OCI-LY1 (cell line): ENCODE data around the gene RXFP4.

ENCODE experiments used
- H2AFZ ChIP-seq: fragments of 200-600 bp; sonication (generic), shearing (Covaris generic); 2 replicates; pipeline ENCODE4 v1.6.0; 2014; ENCODE audit warnings: antibody characterized with exemption, mild to moderate bottlenecking, low read length
- H3F3A ChIP-seq: fragments of 200-600 bp; sonication (generic), shearing (Covaris generic); 2 replicates; pipeline ENCODE4 v1.6.0; 2014; ENCODE audit warnings: mild to moderate bottlenecking, antibody characterized with exemption, low read length, moderate library complexity; ENCODE audit not compliant: insufficient read depth
- H3K27ac ChIP-seq: fragments of 200-600 bp; sonication (generic); 2 replicates; pipeline ENCODE4 v1.5.1; 2014; ENCODE audit warnings: low read length, mixed run types, mild to moderate bottlenecking, low read depth; ENCODE audit not compliant: poor library complexity, severe bottlenecking
- H3K27me3 ChIP-seq: fragments of 200-600 bp; sonication (generic); 2 replicates; pipeline ENCODE4 v1.6.0; 2014; ENCODE audit warnings: antibody characterized with exemption, mild to moderate bottlenecking, low read length, moderate library complexity; ENCODE audit not compliant: insufficient read depth
- H3K36me3 ChIP-seq: fragments of 200-600 bp; sonication (generic); 2 replicates; pipeline ENCODE4 v1.6.1; 2014; ENCODE audit warnings: mild to moderate bottlenecking, antibody characterized with exemption, low read length, moderate library complexity, mixed read lengths; ENCODE audit not compliant: insufficient read depth
- H3K4me1 ChIP-seq: fragments of 200-600 bp; sonication (generic); 2 replicates; pipeline ENCODE4 v1.5.1; 2014; ENCODE audit warnings: mild to moderate bottlenecking, low read length, moderate library complexity; ENCODE audit not compliant: insufficient read depth, severe bottlenecking
- H3K4me2 ChIP-seq: fragments of 200-600 bp; sonication (generic), shearing (Covaris generic); 2 replicates; pipeline ENCODE4 v1.6.1; 2014; ENCODE audit warnings: low read length
- H3K4me3 ChIP-seq: fragments of 200-600 bp; sonication (generic); 2 replicates; pipeline ENCODE4 v1.5.1; 2014; ENCODE audit warnings: low read length, low read depth, mild to moderate bottlenecking, mixed read lengths; ENCODE audit not compliant: poor library complexity, severe bottlenecking
- H3K79me2 ChIP-seq: fragments of 200-600 bp; shearing (Covaris generic); 2 replicates; pipeline ENCODE4 v1.6.1; 2016; ENCODE audit warnings: mixed run types, low read length, mixed read lengths; ENCODE audit not compliant: insufficient read depth
- H3K9ac ChIP-seq: fragments of 200-600 bp; sonication (generic), shearing (Covaris generic); 2 replicates; pipeline ENCODE4 v1.6.1; 2014; ENCODE audit warnings: mild to moderate bottlenecking, low read length, mixed read lengths
- H3K9me2 ChIP-seq: fragments of 200-600 bp; sonication (generic), shearing (Covaris generic); 2 replicates; pipeline ENCODE4 v1.6.1; 2014; ENCODE audit warnings: low read depth, mild to moderate bottlenecking, low read length, mixed read lengths
- H3K9me3 ChIP-seq: fragments of 200-600 bp; shearing (Covaris generic); 2 replicates; pipeline ENCODE4 v1.6.1; 2014; ENCODE audit warnings: low read length, mixed read lengths
- H4K20me1 ChIP-seq: fragments of 200-600 bp; sonication (generic), shearing (Covaris generic); 2 replicates; pipeline ENCODE4 v1.6.0; 2016; ENCODE audit warnings: mild to moderate bottlenecking, low read length; ENCODE audit not compliant: insufficient read depth
- CTCF ChIP-seq: fragments of 200-600 bp; sonication (generic), shearing (Covaris generic); IDR thresholded peaks from 2 replicates; pipeline ENCODE4 v1.5.1; 2017; ENCODE audit warnings: mild to moderate bottlenecking, antibody characterized with exemption, low read length, moderate library complexity, mixed read lengths
- EZH2 ChIP-seq: fragments of 200-600 bp; sonication (generic), shearing (Covaris generic); IDR thresholded peaks from 2 replicates; pipeline ENCODE4 v1.8.0; 2017; ENCODE audit warnings: borderline replicate concordance, mixed run types, mild to moderate bottlenecking, antibody characterized with exemption, low read length, moderate library complexity, mixed read lengths

Gene RXFP4

GRCh38 chr1:155951753-155952504, 10.5 kb downstream of the RXFP4 start:
- Histone ChIP-seq H3K4me3 (no peak overlapping the region), H3K4me1 (peaks cover 18% of the 10 kb centered on the region), H3F3A (no peaks in the 10 kb centered on the region), H3K36me3 (peaks cover 95% of the 10 kb centered on the region), H3K79me2 (no peaks in the 10 kb centered on the region), H3K27me3 (no peaks in the 10 kb centered on the region), H4K20me1 (no peaks in the 10 kb centered on the region), H3K9me2 (no peaks in the 10 kb centered on the region), H2AFZ (no peak overlapping the region), H3K9me3 (no peaks in the 10 kb centered on the region), H3K4me2 (no peak overlapping the region), H3K27ac (no peak overlapping the region), H3K9ac (no peak overlapping the region)
- TF ChIP-seq EZH2, result no peak
- TF ChIP-seq CTCF, result no peak

GRCh38 chr1:155952505-155952890, 11.1 kb downstream of the RXFP4 start:
- no peak overlapping the region for H3K4me2 ChIP-seq
- no peak overlapping the region for H3K27ac ChIP-seq
- no peaks in the 10 kb centered on the region for H3K27me3 ChIP-seq
- no peak overlapping the region for H3K9ac ChIP-seq
- H4K20me1 ChIP-seq, result no peaks in the 10 kb centered on the region
- H3K4me3 ChIP-seq, result no peak overlapping the region
- no peaks in the 10 kb centered on the region for H3F3A ChIP-seq
- H2AFZ ChIP-seq, result no peak overlapping the region
- H3K36me3 ChIP-seq, result peaks cover 95% of the 10 kb centered on the region
- H3K9me3 ChIP-seq, result no peaks in the 10 kb centered on the region
- no peaks in the 10 kb centered on the region for H3K79me2 ChIP-seq
- H3K9me2 ChIP-seq, result no peaks in the 10 kb centered on the region
- TF ChIP-seq EZH2, result no peak
- TF ChIP-seq CTCF, result no peak
- H3K4me1 ChIP-seq, result peaks cover 13% of the 10 kb centered on the region

GRCh38 chr1:155954645-155955044, 13.2 kb downstream of the RXFP4 start:
- Histone ChIP-seq H3K27ac (no peak overlapping the region), H3K9me3 (no peaks in the 10 kb centered on the region), H3K27me3 (no peaks in the 10 kb centered on the region), H3K36me3 (peaks cover 98% of the 10 kb centered on the region), H3F3A (no peaks in the 10 kb centered on the region), H4K20me1 (no peaks in the 10 kb centered on the region), H3K4me2 (no peak overlapping the region), H3K9ac (no peak overlapping the region), H3K79me2 (no peaks in the 10 kb centered on the region), H3K9me2 (no peaks in the 10 kb centered on the region), H3K4me3 (no peak overlapping the region), H2AFZ (no peak overlapping the region), H3K4me1 (peaks cover 10% of the 10 kb centered on the region)
- TF ChIP-seq EZH2 (no peak), CTCF (no peak)
